HepG2 (cell line): ENCODE measurements around the gene GON7. TPM values are rescaled to one million over a fixed set of nuclear protein-coding genes. Genes with fewer than 3 reads are reported as not detected.

Experiments
- ATAC-seq: fragments of 200-7000 bp; cut with Tn5 transposase; 3 replicates; pipeline ENCODE4 v1.9.1; 2020; ENCODE audit warnings: mild to moderate bottlenecking, moderate library complexity
- BruUV-seq: library from RNA; stranded (reverse); fragments of 400-500 nt; replicated peaks from 2 replicates; lab custom pipeline; 2021; lab: Mats Ljungman, UMichigan
- CTCF ChIA-PET: fragments of 300-600 bp; formaldehyde crosslinking; extraction: SDS; loops from one replicate; lab custom pipeline; 2021; ENCODE audit warnings: low total read pairs, inconsistent platforms, low intra/inter-chr PET ratio; lab: Yijun Ruan, JAX
- POLR2A ChIA-PET: fragments of 350-600 bp; sonication (Branson Sonifier 250); formaldehyde crosslinking; loops from one replicate; lab custom pipeline; 2020; ENCODE audit warnings: antibody characterized with exemption, inconsistent platforms; lab: Yijun Ruan, JAX
- DNase-seq: peaks from one replicate; pipeline ENCODE4 v3.0.0-alpha.2; 2015; ENCODE audit warnings: low spot score
- FAIRE-seq: peaks from 3 replicates; lab custom pipeline; 2011; peaks lifted over from hg19 to GRCh38; lab: Jason Lieb, UNC
- H2AFZ ChIP-seq: one replicate; pipeline ENCODE4 v1.6.1; 2011; ENCODE audit warnings: low read length, inconsistent platforms
- H3K27ac ChIP-seq: fragments of 300-600 bp; 3 replicates; pipeline ENCODE4 v1.8.0; 2011; ENCODE audit warnings: mixed run types, mild to moderate bottlenecking, mixed read lengths, low read length, inconsistent platforms; ENCODE audit not compliant: insufficient read depth; ENCODE audit errors: extremely low read length
- H3K27me3 ChIP-seq, 2 experiments: fragments of 200-600 bp in 1 of 2; 2 replicates in 1 of 2; 3 replicates in 1 of 2; pipeline versions ENCODE4 v1.6.0 to v1.8.0; 2011; ENCODE audit warnings: low read length in 2 of 2, mild to moderate bottlenecking in 2 of 2, moderate library complexity in 2 of 2, inconsistent platforms in 1 of 2; ENCODE audit not compliant: insufficient read depth in 2 of 2, control insufficient read depth in 1 of 2
- H3K36me3 ChIP-seq, 2 experiments: fragments of 200-600 bp in 1 of 2; replicated peaks in 1 of 2; 2 replicates in 1 of 2; 3 replicates in 1 of 2; pipeline versions ENCODE4 v1.5.1 to v1.8.0; 2011; ENCODE audit warnings: low read length in 2 of 2, inconsistent platforms in 1 of 2; ENCODE audit not compliant: insufficient read depth in 2 of 2, control insufficient read depth in 1 of 2
- H3K4me1 ChIP-seq: 2 replicates; pipeline ENCODE4 v1.5.1; 2012; ENCODE audit warnings: low read length, inconsistent platforms; ENCODE audit not compliant: insufficient read depth
- H3K4me2 ChIP-seq: 2 replicates; pipeline ENCODE4 v1.6.0; 2011; ENCODE audit warnings: low read depth, low read length, inconsistent platforms
- H3K4me3 ChIP-seq, 3 experiments: fragments of 200-600 bp in 1 of 3; sonication (generic), shearing (Covaris generic) in 1 of 3; replicated peaks in 1 of 3; 2 replicates each; pipeline ENCODE4 v1.5.1; 2011 to 2016; ENCODE audit warnings: low read length in 3 of 3, inconsistent platforms in 2 of 3, low read depth in 2 of 3, mild to moderate bottlenecking in 2 of 3, control low read depth in 1 of 3, mixed read lengths in 1 of 3; ENCODE audit not compliant: insufficient read depth in 1 of 3
- H3K79me2 ChIP-seq: one replicate; pipeline ENCODE4 v1.6.1; 2011; ENCODE audit warnings: low read length, inconsistent platforms; ENCODE audit not compliant: insufficient read depth
- H3K9ac ChIP-seq: 2 replicates; pipeline ENCODE4 v1.6.0; 2011; ENCODE audit warnings: mild to moderate bottlenecking, low read depth, low read length, inconsistent platforms; ENCODE audit not compliant: insufficient read depth
- H3K9me3 ChIP-seq: 2 replicates; pipeline ENCODE4 v1.5.1; 2012; ENCODE audit warnings: mild to moderate bottlenecking, low read length
- H4K20me1 ChIP-seq: 2 replicates; pipeline ENCODE4 v1.6.0; 2011; ENCODE audit warnings: inconsistent platforms, mild to moderate bottlenecking, low read length, moderate library complexity; ENCODE audit not compliant: insufficient read depth
- ELF3 ChIP-seq: IDR thresholded peaks from 2 replicates; pipeline ENCODE4 v1.6.1; 2016; ENCODE audit warnings: missing genetic modification reagents, missing compliant biosample characterization
- ZNF143 ChIP-seq: sonication (generic); formaldehyde crosslinking; IDR thresholded peaks from 2 replicates; pipeline ENCODE4 v1.4.0; 2020; ENCODE audit warnings: missing genetic modification reagents
- ZSCAN12 ChIP-seq: sonication (generic); formaldehyde crosslinking; IDR thresholded peaks from 2 replicates; pipeline ENCODE4 v1.9.0; 2021; ENCODE audit warnings: mild to moderate bottlenecking, missing genetic modification reagents
- WGBS: methylation state at CpG from one replicate; pipeline ENCODE4 v1.1.6; 2017; ENCODE audit warnings: low lambda C conversion rate; 5-methylcytosine and 5-hydroxymethylcytosine counted together
- in situ Hi-C: cut with HindIII; loops from 2 replicates; pipeline ENCODE4 v1.10.0; 2017; ENCODE audit warnings: low pct_unique_long_range_greater_than_20kb; ENCODE audit not compliant: extremely low pct_ligation_motif_present
- intact Hi-C: fragments of 100-400 bp; cut with micrococcal nuclease; formaldehyde crosslinking; loops from one replicate; pipeline ENCODE4 v1.10.0; 2022; ENCODE audit not compliant: unreplicated experiment
- polyA plus RNA-seq, 8 experiments: library from polyadenylated mRNA; depleted of rRNA in 3 of 8; stranded (reverse) in 7 of 8; unstranded in 1 of 8; fragments of >200 nt; fragmentation: Illumina TruSeq in 4 of 8; extraction: Trizol in 4 of 8; gene quantifications; 2 replicates each; pipeline versions ENCODE4 v1.2.1 to v1.2.3, GENCODE V29; 2011 to 2016; ENCODE audit warnings: low read depth in 4 of 8, missing spikeins in 1 of 8, mixed read lengths in 1 of 8; ENCODE audit not compliant: insufficient read depth in 1 of 8
- total RNA-seq, 5 experiments: library from RNA; depleted of rRNA; stranded (reverse); fragments of >200 nt; fragmentation: Illumina TruSeq; extraction: Trizol; gene quantifications; 2 replicates each; pipeline ENCODE4 v1.2.3, GENCODE V29; 2016; ENCODE audit warnings: low read depth in 1 of 5

Gene GON7
- total and polyA plus RNA-seq, 2 of the 13 experiments (the other 11 are each of a cell fraction or from before 2014, with no cell fraction given) = 11.9 to 28.0 TPM

DNA sequence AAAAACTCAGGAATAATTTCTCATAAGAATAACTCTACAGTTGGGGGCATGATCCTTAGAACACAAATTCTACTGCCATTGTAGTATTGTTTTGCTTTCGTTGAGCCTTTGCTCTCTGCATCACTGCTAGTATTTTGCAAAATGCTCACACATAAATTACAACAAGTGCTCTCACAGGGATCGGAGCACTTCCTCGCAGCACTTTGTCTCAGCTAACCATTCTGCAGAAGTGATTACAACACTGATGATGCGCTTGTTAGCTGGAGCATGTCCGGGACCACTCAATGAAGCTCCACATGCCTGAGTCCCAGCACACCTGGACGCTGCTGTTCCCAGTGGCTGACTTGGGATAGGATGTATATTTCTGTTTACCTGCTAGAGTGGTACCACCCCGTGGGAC lies 53.7 kb downstream of the GON7 start:
- no peak overlapping the region for H3K4me2 ChIP-seq
- H3K9me3 ChIP-seq = no peaks in the 10 kb centered on the region
- no peak for ATAC-seq
- no peak for TF ChIP-seq ZSCAN12 (CRISPR knock-in tag)
- TF ChIP-seq ZNF143 (CRISPR knock-in tag) = no peak
- no peak for TF ChIP-seq ELF3
- TF ChIP-seq, all 625 proteins: peak for 0
- BruUV-seq = no TSS peak
- intact Hi-C loops (no loop called here), in situ Hi-C loops (no loop called here)
- CTCF ChIA-PET = no interaction called here
- WGBS = 16% methylated on average over 6 of the region's 7 CpGs
- H3K4me3 ChIP-seq = no peak overlapping the region
- no peak for DNase-seq
- H3K4me1 ChIP-seq = peaks cover 58% of the 10 kb centered on the region
- no peaks in the 10 kb centered on the region for H3K36me3 ChIP-seq
- FAIRE-seq = no peak
- no peak overlapping the region for H2AFZ ChIP-seq
- H3K9ac ChIP-seq = no peak overlapping the region
- H3K27me3 ChIP-seq = no peaks in the 10 kb centered on the region; a peak in 1 of 5 replicates
- no peaks in the 10 kb centered on the region for H4K20me1 ChIP-seq
- POLR2A ChIA-PET = no interaction called here
- H3K79me2 ChIP-seq = no peaks in the 10 kb centered on the region
- H3K27ac ChIP-seq = no peak overlapping the region

Other genes starting within 250 kb of the GON7 start
- gene ITPK1, start 91.1 kb downstream of the GON7 start, total RNA-seq (2016; rRNA removed; fragmentation: Illumina TruSeq; extraction: Trizol) = 20.5 and 28.1 TPM in 2 replicates
- gene ITPK1, start 91.1 kb downstream of the GON7 start, polyA plus RNA-seq (2011; rRNA removed) = 47.5 and 64.2 TPM in 2 replicates
- gene MOAP1, start 22.2 kb downstream of the GON7 start, total RNA-seq (2016; rRNA removed; fragmentation: Illumina TruSeq; extraction: Trizol) = 14.6 and 14.9 TPM in 2 replicates
- 47.0 and 48.6 TPM in 2 replicates for gene MOAP1, start 22.2 kb downstream of the GON7 start, polyA plus RNA-seq (2011; rRNA removed)
- gene LYSET, start 21.7 kb downstream of the GON7 start, total RNA-seq (2016; rRNA removed; fragmentation: Illumina TruSeq; extraction: Trizol) = 19.1 and 20.1 TPM in 2 replicates
- 36.4 and 36.6 TPM in 2 replicates for gene LYSET, start 21.7 kb downstream of the GON7 start, polyA plus RNA-seq (2011; rRNA removed)
- 19.7 and 35.5 TPM in 2 replicates for gene UBR7, start 191 bp upstream of the GON7 start, total RNA-seq (2016; rRNA removed; fragmentation: Illumina TruSeq; extraction: Trizol)
- 8.5 and 11.0 TPM in 2 replicates for gene UBR7, start 191 bp upstream of the GON7 start, polyA plus RNA-seq (2011; rRNA removed)
- 15.2 and 19.9 TPM in 2 replicates for gene BTBD7, start 126.0 kb upstream of the GON7 start, total RNA-seq (2016; rRNA removed; fragmentation: Illumina TruSeq; extraction: Trizol)
- gene BTBD7, start 126.0 kb upstream of the GON7 start, polyA plus RNA-seq (2011; rRNA removed) = 9.7 and 11.6 TPM in 2 replicates
- not detected in 2 replicates for gene COX8C, start 140.1 kb upstream of the GON7 start, total RNA-seq (2016; rRNA removed; fragmentation: Illumina TruSeq; extraction: Trizol)
- gene COX8C, start 140.1 kb upstream of the GON7 start, polyA plus RNA-seq (2011; rRNA removed) = not detected in 2 replicates
- gene UNC79, start 223.9 kb upstream of the GON7 start, total RNA-seq (2016; rRNA removed; fragmentation: Illumina TruSeq; extraction: Trizol) = not detected in 2 replicates
- under 0.01 and 0.03 TPM in 2 replicates for gene UNC79, start 223.9 kb upstream of the GON7 start, polyA plus RNA-seq (2011; rRNA removed)